PC-9 (cell line): ENCODE data around the gene LAP3. TPM values are rescaled to one million over a fixed set of nuclear protein-coding genes. Genes with fewer than 3 reads are reported as not detected.
"Not testable (repeated sequence)": the region's sequence is repeated elsewhere in the genome, so short reads cannot be mapped to it uniquely, and the experiment has no call there.

Source experiments
- BruUV-seq: library from RNA; stranded (reverse); fragments of 400-500 nt; replicated peaks from 2 replicates; lab custom pipeline; 2021; lab: Mats Ljungman, UMichigan
- CTCF ChIA-PET: fragments of 300-600 bp; sonication (Branson Sonifier 250); formaldehyde crosslinking; loops from one replicate; lab custom pipeline; 2022; ENCODE audit warnings: antibody characterized with exemption; lab: Charles Lee
- POLR2A ChIA-PET: fragments of 300-600 bp; sonication (Branson Sonifier 250); formaldehyde crosslinking; loops from one replicate; lab custom pipeline; 2022; ENCODE audit warnings: antibody characterized with exemption; ENCODE audit not compliant: unreplicated experiment; lab: Charles Lee
- DNase-seq, 2 experiments: peaks; one replicate each; pipeline versions ENCODE4 v3.0.0 to v3.0.0-alpha.2; 2015 to 2022; ENCODE audit warnings: mixed read lengths in 1 of 2
- H2AFZ ChIP-seq: fragments of 200-600 bp; sonication (generic); 2 replicates; pipeline ENCODE4 v1.8.1; 2017; ENCODE audit warnings: antibody characterized with exemption
- H3F3A ChIP-seq: fragments of 200-600 bp; sonication (generic); 2 replicates; pipeline ENCODE4 v1.8.1; 2017; ENCODE audit warnings: antibody characterized with exemption, mild to moderate bottlenecking, low read depth; ENCODE audit not compliant: insufficient read depth
- H3K27ac ChIP-seq: fragments of 200-600 bp; sonication (generic); 2 replicates; pipeline ENCODE4 v1.6.1; 2016; ENCODE audit warnings: mixed run types
- H3K27me3 ChIP-seq: fragments of 200-600 bp; sonication (generic); 2 replicates; pipeline ENCODE4 v1.6.1; 2016; ENCODE audit warnings: low read depth, mixed run types; ENCODE audit not compliant: insufficient read depth
- H3K36me3 ChIP-seq: fragments of 200-600 bp; sonication (generic); 2 replicates; pipeline ENCODE4 v1.6.1; 2016; ENCODE audit warnings: low read depth, mixed run types
- H3K4me1 ChIP-seq: fragments of 200-600 bp; sonication (generic); replicated peaks from 2 replicates; pipeline ENCODE4 v1.6.1; 2016; ENCODE audit warnings: mixed run types; ENCODE audit not compliant: insufficient read depth
- H3K4me2 ChIP-seq: fragments of 200-600 bp; sonication (generic); 2 replicates; pipeline ENCODE4 v1.6.1; 2017; ENCODE audit warnings: mixed run types
- H3K4me3 ChIP-seq: fragments of 200-600 bp; sonication (generic); 2 replicates; pipeline ENCODE4 v1.6.1; 2016; ENCODE audit warnings: mixed run types
- H3K79me2 ChIP-seq: fragments of 200-600 bp; sonication (generic); 2 replicates; pipeline ENCODE4 v1.6.1; 2017; ENCODE audit warnings: low read depth, mixed run types
- H3K9me2 ChIP-seq: fragments of 200-600 bp; sonication (generic); 2 replicates; pipeline ENCODE4 v1.8.1; 2017; ENCODE audit warnings: mild to moderate bottlenecking; ENCODE audit not compliant: insufficient read depth
- H3K9me3 ChIP-seq: fragments of 200-600 bp; sonication (generic); 2 replicates; pipeline ENCODE4 v1.8.1; 2016; ENCODE audit warnings: low read depth; ENCODE audit not compliant: insufficient read depth
- H4K20me1 ChIP-seq: fragments of 200-600 bp; sonication (generic); 2 replicates; pipeline ENCODE4 v1.8.1; 2017; ENCODE audit not compliant: insufficient read depth
- CTCF ChIP-seq: fragments of 200-600 bp; sonication (generic); conservative IDR thresholded peaks from 2 replicates; pipeline ENCODE4 v1.6.1; 2017; ENCODE audit warnings: mixed run types, antibody characterized with exemption, mild to moderate bottlenecking, moderate library complexity
- EZH2 ChIP-seq: fragments of 200-600 bp; sonication (generic); IDR thresholded peaks from 2 replicates; pipeline ENCODE4 v1.8.0; 2017; ENCODE audit warnings: antibody characterized with exemption, low read depth
- intact Hi-C: fragments of 100-400 bp; cut with micrococcal nuclease; formaldehyde crosslinking; loops from one replicate; pipeline ENCODE4 v1.10.0; 2022; ENCODE audit not compliant: unreplicated experiment
- total RNA-seq: library from RNA; stranded (reverse); gene quantifications from 2 replicates; pipeline ENCODE4 v1.2.3, GENCODE V29; 2021

Gene LAP3
- total RNA-seq, 1 experiment from 2014 or later = 43.9 TPM

- DNase-seq = no peak
- Histone ChIP-seq H3K4me2 (no peak overlapping the region), H4K20me1 (no peaks in the 10 kb centered on the region), H3K36me3 (no peaks in the 10 kb centered on the region), H3K4me3 (no peak overlapping the region), H3K27me3 (no peaks in the 10 kb centered on the region), H2AFZ (no peak overlapping the region), H3K9me3 (no peaks in the 10 kb centered on the region), H3K79me2 (no peaks in the 10 kb centered on the region), H3F3A (no peaks in the 10 kb centered on the region), H3K27ac (no peak overlapping the region), H3K4me1 (0 out of 2 replicates have a peak, but pooled peaks cover 3% of the 10 kb centered on the region), H3K9me2 (no peaks in the 10 kb centered on the region)
- ChIA-PET POLR2A (no interaction called here), CTCF (no interaction called here)
- BruUV-seq = no TSS peak
- intact Hi-C loops = loop anchor here (10.0 kb wide), 1 partner anchor 241 kb away; the partner anchor contains the start of genes DCAF16 and NCAPG
- TF ChIP-seq CTCF (no peak), EZH2 (no peak)
These were observed 2.8 kb upstream of the LAP3 start for GRCh38 chr4:17574206-17574605.

- DNase-seq, H4K20me1 ChIP-seq, H3K9me3 ChIP-seq, CTCF ChIA-PET, H3K4me2 ChIP-seq, BruUV-seq, H3K9me2 ChIP-seq, H3K27me3 ChIP-seq, H2AFZ ChIP-seq, H3K4me1 ChIP-seq, H3K27ac ChIP-seq, H3K79me2 ChIP-seq, POLR2A ChIA-PET, H3K4me3 ChIP-seq, H3F3A ChIP-seq, H3K36me3 ChIP-seq: not testable (repeated sequence)
- intact Hi-C loops = loop anchor here (10.0 kb wide), 1 partner anchor 240 kb away; the partner anchor contains the start of genes DCAF16 and NCAPG
These were observed 1.8 kb upstream of the LAP3 start for GRCh38 chr4:17575177-17575576.

GRCh38 chr4:17577665-17578481, 875 bp downstream of the LAP3 start:
- peak in 1 of 2 experiments; percentile 9 for DNase-seq
- Histone ChIP-seq H3K79me2 (no peaks in the 10 kb centered on the region), H3K36me3 (no peaks in the 10 kb centered on the region), H2AFZ (peak overlapping the region; percentile 99), H3K4me2 (peak overlapping the region; percentile 97), H4K20me1 (no peaks in the 10 kb centered on the region), H3K4me1 (0 out of 2 replicates have a peak, but pooled peaks cover 3% of the 10 kb centered on the region), H3K27ac (peak overlapping the region; percentile 37), H3K9me2 (no peaks in the 10 kb centered on the region), H3K9me3 (no peaks in the 10 kb centered on the region), H3K4me3 (peak overlapping the region; percentile 87), H3F3A (no peaks in the 10 kb centered on the region), H3K27me3 (no peaks in the 10 kb centered on the region)
- intact Hi-C loops = loop anchor here (1.0 to 10.0 kb wide), 3 partner anchors 37 to 443 kb away; partner anchors contain the start of genes DCAF16, LCORL, MED28 and NCAPG
- TF ChIP-seq EZH2 (no peak), CTCF (no peak; the same call in 1 of the 2 replicates)
- POLR2A ChIA-PET = interaction anchor here (0.6 kb wide), 1 partner anchor 37 kb away, joined by 4 read pairs; no protein-coding TSS in a partner anchor
- TSS peak; percentile 70 for BruUV-seq
- CTCF ChIA-PET = interaction anchor here (0.5 kb wide), 1 partner anchor 230 kb away, joined by 5 read pairs; no protein-coding TSS in a partner anchor
